ENCODE data around the gene PLD1. TPM values are rescaled to one million over a fixed set of nuclear protein-coding genes. Genes with fewer than 3 reads are reported as not detected.
A peak's percentile ranks its signal among the peaks of the same experiment; 100 is the strongest.
"Not testable (repeated sequence)": the region's sequence is repeated elsewhere in the genome, so short reads cannot be mapped to it uniquely, and the experiment has no call there.

Gene PLD1
- total RNA-seq, 1 donor from 2014 or later = 734 TPM

- DNase-seq (ENCODE audit: low spot score) = no peak
These were observed 5.8 kb upstream of the PLD1 start for GRCh38 chr3:171815973-171816595.

- not testable (repeated sequence) for DNase-seq (ENCODE audit: low spot score)
These were observed 4.4 kb upstream of the PLD1 start for GRCh38 chr3:171814662-171815061.

- peak; percentile 44 for DNase-seq (ENCODE audit: low spot score)
These were observed 3.7 kb upstream of the PLD1 start for GRCh38 chr3:171813897-171814460.

GRCh38 chr3:171813278-171813896, 3.1 kb upstream of the PLD1 start:
- no peak for DNase-seq (ENCODE audit: low spot score)

GRCh38 chr3:171812811-171813210, 2.5 kb upstream of the PLD1 start:
- no peak for DNase-seq (ENCODE audit: low spot score)

GRCh38 chr3:171811913-171812335, 1.6 kb upstream of the PLD1 start:
- DNase-seq (ENCODE audit: low spot score) = no peak

- no peak for DNase-seq (ENCODE audit: low spot score)
These were observed 1.1 kb upstream of the PLD1 start for GRCh38 chr3:171811295-171811912.

GRCh38 chr3:171810629-171811294, 479 bp upstream of the PLD1 start:
- no peak for DNase-seq (ENCODE audit: low spot score)

GRCh38 chr3:171809611-171809860, 747 bp downstream of the PLD1 start:
- DNase-seq (ENCODE audit: low spot score) = no peak

- no peak for DNase-seq (ENCODE audit: low spot score)
These were observed 2.5 kb downstream of the PLD1 start for GRCh38 chr3:171807806-171808205.

- DNase-seq (ENCODE audit: low spot score) = no peak
These were observed 3.1 kb downstream of the PLD1 start for GRCh38 chr3:171807129-171807675.

- DNase-seq (ENCODE audit: low spot score) = no peak
These were observed 3.8 kb downstream of the PLD1 start for GRCh38 chr3:171806200-171807128.

GRCh38 chr3:171805687-171806086, 4.6 kb downstream of the PLD1 start:
- DNase-seq (ENCODE audit: low spot score) = no peak

GRCh38 chr3:171804618-171805389, 5.5 kb downstream of the PLD1 start:
- DNase-seq (ENCODE audit: low spot score) = no peak

- no peak for DNase-seq (ENCODE audit: low spot score)
These were observed 7.2 kb downstream of the PLD1 start for GRCh38 chr3:171803044-171803443.

- no peak for DNase-seq (ENCODE audit: low spot score)
These were observed 7.7 kb downstream of the PLD1 start for GRCh38 chr3:171802590-171802956.

- DNase-seq (ENCODE audit: low spot score) = no peak
These were observed 8.3 kb downstream of the PLD1 start for GRCh38 chr3:171801738-171802589.

GRCh38 chr3:171799501-171799900, 10.8 kb downstream of the PLD1 start:
- DNase-seq (ENCODE audit: low spot score) = no peak

GRCh38 chr3:171797873-171798272, 12.4 kb downstream of the PLD1 start:
- no peak for DNase-seq (ENCODE audit: low spot score)

- DNase-seq (ENCODE audit: low spot score) = no peak
These were observed 13.0 kb downstream of the PLD1 start for GRCh38 chr3:171797265-171797679.
